Amniotic epithelial cell (primary cell): ENCODE data around the gene PCDHGC5.

ENCODE experiments used
- DNase-seq: peaks from one replicate; pipeline ENCODE4 v3.0.0-alpha.2; 2010; ENCODE audit warnings: low read depth

PCDHGC5 gene

DNA sequence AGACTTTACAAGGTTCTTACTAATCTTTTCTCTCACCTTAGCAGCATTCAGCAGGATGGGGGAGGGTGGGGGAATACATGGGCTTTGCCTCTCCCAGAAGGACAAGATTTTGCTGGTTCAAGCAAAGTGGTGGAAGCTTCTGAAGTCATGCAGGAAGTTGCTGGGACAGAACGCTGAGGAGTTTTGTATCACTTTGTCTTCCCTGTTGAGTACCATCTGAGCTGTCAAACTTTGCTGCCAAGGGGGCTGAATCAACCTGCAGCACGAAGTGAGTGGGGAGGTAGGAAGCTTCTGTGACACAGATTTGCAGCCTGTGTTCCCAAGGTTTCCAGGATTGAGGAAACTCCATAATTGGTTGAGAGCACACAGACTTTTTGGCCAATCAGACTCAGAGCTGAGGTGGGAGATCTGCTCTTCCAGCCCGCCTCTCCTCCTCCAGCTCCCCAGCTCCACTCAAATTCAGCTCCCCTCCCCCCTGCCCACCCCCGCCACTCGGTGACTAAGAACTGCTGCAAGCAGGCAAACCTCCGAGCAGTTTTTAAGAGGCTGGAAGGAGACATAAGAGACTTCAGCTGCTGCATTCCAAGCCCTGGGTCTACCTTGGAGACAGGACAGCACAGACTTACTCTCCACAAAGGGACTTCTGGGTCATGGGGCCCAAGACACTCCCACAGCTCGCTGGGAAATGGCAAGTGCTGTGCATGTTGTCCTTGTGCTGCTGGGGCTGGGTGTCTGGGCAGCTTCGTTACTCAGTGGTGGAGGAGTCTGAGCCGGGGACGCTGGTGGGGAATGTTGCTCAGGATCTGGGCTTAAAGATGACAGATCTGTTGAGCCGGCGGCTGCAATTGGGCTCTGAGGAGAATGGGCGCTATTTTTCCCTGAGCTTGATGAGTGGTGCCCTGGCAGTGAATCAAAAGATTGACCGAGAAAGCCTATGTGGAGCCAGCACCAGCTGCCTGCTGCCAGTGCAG, at the start of gene PCDHGC5:
TSS of gene PCDHGC5 (plus strand) at position 491 of the 971 bp plus-strand sequence. CDS start at position 651, 160 bp downstream.
- peak; percentile 49 for DNase-seq

- DNase-seq = no peak
Observed at GRCh38 chr5:141439411-141440141, 49.3 kb upstream of the PCDHGC5 start.

DNA sequence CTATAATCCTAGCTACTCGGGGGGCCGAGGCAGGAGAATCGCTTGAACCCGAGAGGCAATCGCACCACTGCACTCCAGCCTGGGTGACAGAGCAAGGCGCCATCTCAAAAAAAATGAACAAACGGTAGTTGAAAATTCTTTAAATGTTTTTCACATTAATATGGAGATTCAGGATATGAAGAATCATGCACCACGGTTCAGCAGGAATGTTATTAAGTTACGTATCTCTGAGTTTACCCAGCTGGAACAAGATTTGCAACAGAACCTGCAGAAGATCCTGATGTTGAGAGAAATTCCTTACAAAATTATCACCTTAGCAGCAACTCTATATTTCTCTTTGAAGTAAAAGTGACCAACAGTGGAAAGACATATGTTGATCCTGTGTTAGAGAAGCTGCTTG, 48.5 kb upstream of the PCDHGC5 start:
- DNase-seq = no peak

DNA sequence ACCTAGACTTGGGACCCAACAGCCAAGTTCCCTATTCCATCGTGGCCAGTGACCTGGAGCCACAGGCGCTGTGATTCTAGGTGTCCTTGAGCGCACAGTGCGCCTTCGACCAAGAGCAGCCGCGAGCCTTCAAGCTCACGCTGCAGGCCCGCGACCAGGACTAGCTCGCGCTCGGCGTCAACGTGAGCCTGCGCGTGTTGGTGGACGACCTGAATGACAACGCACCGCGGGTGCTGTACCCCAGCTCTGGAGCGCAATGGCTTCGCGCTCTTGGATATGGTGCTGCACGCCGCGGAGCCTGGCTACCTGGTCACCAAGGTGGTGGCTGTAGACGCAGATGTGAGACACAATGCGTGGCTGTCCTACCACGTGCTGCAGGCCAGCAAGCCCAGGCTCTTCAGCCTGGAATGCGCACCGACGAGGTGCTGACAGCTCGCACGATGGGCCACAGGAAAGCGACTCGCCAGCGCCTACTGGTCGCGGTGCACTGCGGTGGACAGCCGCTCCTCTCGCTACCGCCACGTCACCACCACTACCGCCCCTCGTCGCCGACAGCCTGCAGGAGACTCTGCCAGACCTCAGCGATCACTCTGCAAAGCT, 47.2 kb upstream of the PCDHGC5 start:
- DNase-seq = no peak

DNA sequence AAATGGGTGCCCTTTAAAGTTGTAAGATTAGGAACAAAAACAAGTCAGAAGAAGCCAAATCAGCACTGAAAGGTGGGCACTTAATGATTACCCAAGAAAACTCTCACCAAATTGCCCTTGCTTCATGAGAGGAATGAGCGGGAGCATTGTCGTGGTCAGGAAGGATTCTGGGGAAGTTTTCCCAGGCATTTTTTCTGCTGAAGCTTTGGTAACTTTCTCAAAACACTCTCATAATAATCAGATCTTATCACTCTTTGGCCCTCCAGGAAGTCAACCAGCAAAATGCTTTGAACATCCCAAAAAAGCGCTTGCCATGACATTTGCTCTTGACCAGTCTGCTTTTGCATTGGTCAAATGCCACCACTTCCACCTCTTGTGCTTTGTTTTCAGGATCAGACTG, 23.5 kb upstream of the PCDHGC5 start:
- DNase-seq = peak; percentile 61

- peak; percentile 91 for DNase-seq
Observed at GRCh38 chr5:141475625-141476131, 13.2 kb upstream of the PCDHGC5 start, which contains the start of gene PCDHGC3. Gene PCDHGC3, plus strand, starts transcription at chr5:141475966. Its CDS starts 151 bp downstream, at chr5:141476117.

GRCh38 chr5:141476132-141476911, 12.6 kb upstream of the PCDHGC5 start:
- peak; percentile 73 for DNase-seq

DNA sequence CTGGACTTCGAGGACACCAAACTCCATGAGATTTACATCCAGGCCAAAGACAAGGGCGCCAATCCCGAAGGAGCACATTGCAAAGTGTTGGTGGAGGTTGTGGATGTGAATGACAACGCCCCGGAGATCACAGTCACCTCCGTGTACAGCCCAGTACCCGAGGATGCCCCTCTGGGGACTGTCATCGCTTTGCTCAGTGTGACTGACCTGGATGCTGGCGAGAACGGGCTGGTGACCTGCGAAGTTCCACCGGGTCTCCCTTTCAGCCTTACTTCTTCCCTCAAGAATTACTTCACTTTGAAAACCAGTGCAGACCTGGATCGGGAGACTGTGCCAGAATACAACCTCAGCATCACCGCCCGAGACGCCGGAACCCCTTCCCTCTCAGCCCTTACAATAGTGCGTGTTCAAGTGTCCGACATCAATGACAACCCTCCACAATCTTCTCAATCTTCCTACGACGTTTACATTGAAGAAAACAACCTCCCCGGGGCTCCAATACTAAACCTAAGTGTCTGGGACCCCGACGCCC, 11.8 kb upstream of the PCDHGC5 start:
- DNase-seq = no peak

- DNase-seq = no peak
Observed at GRCh38 chr5:141477815-141478214, 11.1 kb upstream of the PCDHGC5 start.

- DNase-seq = no peak
Observed at GRCh38 chr5:141478321-141478945, 10.4 kb upstream of the PCDHGC5 start.

DNA sequence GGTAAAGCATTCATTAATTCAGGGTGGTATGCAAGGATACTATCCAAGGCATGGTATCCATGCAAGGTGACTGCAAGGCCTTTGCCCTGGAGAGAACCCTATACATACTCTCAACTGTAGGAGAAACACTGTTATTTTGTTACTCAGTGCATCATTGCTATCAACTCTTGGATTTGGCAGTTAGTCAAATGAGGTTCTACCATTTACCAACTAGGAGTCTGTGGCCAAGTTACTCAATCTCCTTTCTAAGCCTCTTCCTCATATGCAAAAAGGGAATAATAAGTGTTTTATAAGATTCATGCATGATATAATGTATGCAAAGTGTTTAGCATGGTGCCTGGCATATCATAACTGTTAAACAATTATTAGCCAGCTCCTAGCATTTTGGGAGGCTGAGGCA, 9.1 kb upstream of the PCDHGC5 start:
- peak; percentile 31 for DNase-seq

GRCh38 chr5:141483902-141484301, 5.0 kb upstream of the PCDHGC5 start:
- DNase-seq = no peak

DNA sequence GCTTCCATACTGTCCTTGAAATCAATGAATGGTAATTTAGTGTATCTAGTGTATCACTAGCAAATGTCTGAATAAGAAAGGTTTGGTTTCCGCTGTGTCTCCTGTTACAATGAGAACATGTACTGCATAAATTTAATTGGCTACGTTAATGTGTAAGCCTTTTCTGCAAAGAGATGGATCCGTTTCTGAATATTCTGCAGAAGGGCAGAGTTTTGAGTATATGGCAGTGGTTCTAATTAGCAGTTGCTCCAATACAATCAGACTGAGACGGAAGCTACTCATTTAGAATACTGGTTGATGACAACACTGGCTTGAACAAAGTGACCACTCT, 4.6 kb upstream of the PCDHGC5 start:
- DNase-seq = no peak

- no peak for DNase-seq
Observed at GRCh38 chr5:141484641-141485311, 4.1 kb upstream of the PCDHGC5 start, which contains the start of gene PCDHGC4. Gene PCDHGC4, plus strand, starts transcription at chr5:141485030. Its CDS starts 144 bp downstream, at chr5:141485174.

DNA sequence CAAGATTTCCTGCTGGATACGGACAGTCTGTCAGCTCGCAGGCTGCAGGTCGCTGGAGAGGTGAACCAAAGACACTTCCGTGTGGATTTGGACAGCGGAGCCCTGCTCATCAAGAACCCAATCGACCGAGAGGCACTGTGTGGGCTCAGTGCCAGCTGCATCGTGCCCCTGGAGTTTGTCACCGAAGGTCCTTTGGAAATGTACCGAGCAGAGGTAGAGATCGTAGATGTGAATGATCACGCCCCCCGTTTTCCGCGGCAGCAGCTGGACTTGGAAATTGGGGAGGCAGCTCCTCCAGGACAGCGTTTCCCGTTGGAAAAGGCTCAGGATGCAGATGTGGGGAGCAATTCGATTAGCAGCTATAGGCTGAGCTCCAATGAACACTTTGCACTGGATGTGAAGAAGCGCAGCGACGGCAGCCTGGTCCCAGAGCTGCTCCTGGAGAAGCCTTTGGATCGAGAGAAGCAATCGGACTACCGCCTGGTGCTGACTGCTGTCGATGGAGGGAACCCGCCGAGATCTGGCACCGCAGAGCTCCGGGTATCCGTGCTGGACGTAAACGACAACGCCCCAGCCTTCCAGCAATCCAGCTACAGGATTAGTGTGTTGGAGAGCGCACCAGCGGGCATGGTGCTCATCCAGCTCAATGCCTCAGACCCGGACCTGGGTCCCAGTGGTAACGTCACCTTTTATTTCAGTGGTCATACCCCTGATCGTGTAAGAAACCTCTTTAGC, 3.4 kb upstream of the PCDHGC5 start:
- no peak for DNase-seq

DNA sequence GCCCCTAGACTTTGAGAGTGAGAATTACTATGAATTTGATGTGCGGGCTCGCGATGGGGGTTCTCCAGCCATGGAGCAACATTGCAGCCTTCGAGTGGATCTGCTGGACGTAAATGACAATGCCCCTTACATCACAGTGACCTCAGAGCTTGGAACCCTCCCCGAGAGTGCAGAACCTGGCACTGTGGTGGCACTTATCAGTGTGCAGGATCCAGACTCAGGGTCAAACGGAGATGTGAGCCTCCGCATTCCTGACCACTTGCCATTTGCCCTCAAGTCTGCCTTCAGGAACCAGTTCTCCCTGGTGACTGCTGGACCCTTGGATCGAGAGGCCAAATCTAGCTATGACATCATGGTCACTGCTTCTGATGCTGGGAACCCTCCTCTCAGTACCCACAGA, 2.8 kb upstream of the PCDHGC5 start:
- DNase-seq = no peak

- no peak for DNase-seq
Observed at GRCh38 chr5:141487131-141487530, 1.8 kb upstream of the PCDHGC5 start.

DNA sequence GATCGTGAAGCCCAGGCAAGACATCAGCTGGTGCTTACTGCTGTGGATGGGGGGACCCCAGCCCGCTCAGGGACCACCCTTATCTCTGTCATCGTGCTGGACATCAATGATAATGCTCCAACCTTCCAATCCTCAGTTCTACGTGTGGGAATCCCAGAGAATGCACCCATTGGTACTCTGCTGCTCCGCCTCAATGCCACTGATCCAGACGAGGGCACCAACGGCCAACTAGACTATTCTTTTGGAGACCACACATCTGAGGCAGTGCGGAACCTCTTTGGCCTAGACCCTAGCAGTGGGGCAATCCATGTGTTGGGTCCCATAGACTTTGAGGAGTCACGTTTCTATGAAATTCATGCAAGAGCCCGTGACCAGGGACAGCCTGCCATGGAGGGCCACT, 960 bp downstream of the PCDHGC5 start:
- DNase-seq = no peak

- DNase-seq = no peak
Observed at GRCh38 chr5:141490271-141490670, 1.4 kb downstream of the PCDHGC5 start.
